OCI-LY1 (cell line): ENCODE measurements around the gene PACC1.
A peak's percentile ranks its signal among the peaks of the same experiment; 100 is the strongest.

Source experiments
- H2AFZ ChIP-seq: fragments of 200-600 bp; sonication (generic), shearing (Covaris generic); 2 replicates; pipeline ENCODE4 v1.6.0; 2014; ENCODE audit warnings: antibody characterized with exemption, mild to moderate bottlenecking, low read length
- H3F3A ChIP-seq: fragments of 200-600 bp; sonication (generic), shearing (Covaris generic); 2 replicates; pipeline ENCODE4 v1.6.0; 2014; ENCODE audit warnings: mild to moderate bottlenecking, antibody characterized with exemption, low read length, moderate library complexity; ENCODE audit not compliant: insufficient read depth
- H3K27ac ChIP-seq: fragments of 200-600 bp; sonication (generic); 2 replicates; pipeline ENCODE4 v1.5.1; 2014; ENCODE audit warnings: low read length, mixed run types, mild to moderate bottlenecking, low read depth; ENCODE audit not compliant: poor library complexity, severe bottlenecking
- H3K27me3 ChIP-seq: fragments of 200-600 bp; sonication (generic); 2 replicates; pipeline ENCODE4 v1.6.0; 2014; ENCODE audit warnings: antibody characterized with exemption, mild to moderate bottlenecking, low read length, moderate library complexity; ENCODE audit not compliant: insufficient read depth
- H3K36me3 ChIP-seq: fragments of 200-600 bp; sonication (generic); 2 replicates; pipeline ENCODE4 v1.6.1; 2014; ENCODE audit warnings: mild to moderate bottlenecking, antibody characterized with exemption, low read length, moderate library complexity, mixed read lengths; ENCODE audit not compliant: insufficient read depth
- H3K4me1 ChIP-seq: fragments of 200-600 bp; sonication (generic); 2 replicates; pipeline ENCODE4 v1.5.1; 2014; ENCODE audit warnings: mild to moderate bottlenecking, low read length, moderate library complexity; ENCODE audit not compliant: insufficient read depth, severe bottlenecking
- H3K4me2 ChIP-seq: fragments of 200-600 bp; sonication (generic), shearing (Covaris generic); 2 replicates; pipeline ENCODE4 v1.6.1; 2014; ENCODE audit warnings: low read length
- H3K4me3 ChIP-seq: fragments of 200-600 bp; sonication (generic); 2 replicates; pipeline ENCODE4 v1.5.1; 2014; ENCODE audit warnings: low read length, low read depth, mild to moderate bottlenecking, mixed read lengths; ENCODE audit not compliant: poor library complexity, severe bottlenecking
- H3K79me2 ChIP-seq: fragments of 200-600 bp; shearing (Covaris generic); 2 replicates; pipeline ENCODE4 v1.6.1; 2016; ENCODE audit warnings: mixed run types, low read length, mixed read lengths; ENCODE audit not compliant: insufficient read depth
- H3K9ac ChIP-seq: fragments of 200-600 bp; sonication (generic), shearing (Covaris generic); 2 replicates; pipeline ENCODE4 v1.6.1; 2014; ENCODE audit warnings: mild to moderate bottlenecking, low read length, mixed read lengths
- H3K9me2 ChIP-seq: fragments of 200-600 bp; sonication (generic), shearing (Covaris generic); 2 replicates; pipeline ENCODE4 v1.6.1; 2014; ENCODE audit warnings: low read depth, mild to moderate bottlenecking, low read length, mixed read lengths
- H3K9me3 ChIP-seq: fragments of 200-600 bp; shearing (Covaris generic); 2 replicates; pipeline ENCODE4 v1.6.1; 2014; ENCODE audit warnings: low read length, mixed read lengths
- H4K20me1 ChIP-seq: fragments of 200-600 bp; sonication (generic), shearing (Covaris generic); 2 replicates; pipeline ENCODE4 v1.6.0; 2016; ENCODE audit warnings: mild to moderate bottlenecking, low read length; ENCODE audit not compliant: insufficient read depth
- EZH2 ChIP-seq: fragments of 200-600 bp; sonication (generic), shearing (Covaris generic); IDR thresholded peaks from 2 replicates; pipeline ENCODE4 v1.8.0; 2017; ENCODE audit warnings: borderline replicate concordance, mixed run types, mild to moderate bottlenecking, antibody characterized with exemption, low read length, moderate library complexity, mixed read lengths
- TF ChIP-seq, protein P1 (sequence below): fragments of 200-600 bp; sonication (generic), shearing (Covaris generic); IDR thresholded peaks from 2 replicates; pipeline ENCODE4 v1.5.1; 2017; ENCODE audit warnings: mild to moderate bottlenecking, antibody characterized with exemption, low read length, moderate library complexity, mixed read lengths

Gene PACC1

GRCh38 chr1:212414328-212415106 is at the start of gene PACC1:
Gene PACC1 (minus strand): TSS chr1:212414886. CDS start chr1:212414757, 129 bp downstream.
- Histone ChIP-seq H2AFZ (peak within 1 kb of the TSS; percentile 30), H3F3A (no peaks in the 10 kb centered on the region), H3K4me3 (peak within 1 kb of the TSS; percentile 79), H3K9ac (peak within 1 kb of the TSS; percentile 80), H3K4me2 (peak within 1 kb of the TSS; percentile 93), H4K20me1 (no peaks in the 10 kb centered on the region), H3K27ac (peak within 1 kb of the TSS; percentile 40), H3K27me3 (no peaks in the 10 kb centered on the region), H3K36me3 (peaks cover 16% of the 10 kb centered on the region), H3K79me2 (no peaks in the 10 kb centered on the region), H3K9me3 (no peaks in the 10 kb centered on the region), H3K9me2 (no peaks in the 10 kb centered on the region), H3K4me1 (peaks cover 32% of the 10 kb centered on the region)
- no peak for TF ChIP-seq EZH2
- TF ChIP-seq, protein P1, sequence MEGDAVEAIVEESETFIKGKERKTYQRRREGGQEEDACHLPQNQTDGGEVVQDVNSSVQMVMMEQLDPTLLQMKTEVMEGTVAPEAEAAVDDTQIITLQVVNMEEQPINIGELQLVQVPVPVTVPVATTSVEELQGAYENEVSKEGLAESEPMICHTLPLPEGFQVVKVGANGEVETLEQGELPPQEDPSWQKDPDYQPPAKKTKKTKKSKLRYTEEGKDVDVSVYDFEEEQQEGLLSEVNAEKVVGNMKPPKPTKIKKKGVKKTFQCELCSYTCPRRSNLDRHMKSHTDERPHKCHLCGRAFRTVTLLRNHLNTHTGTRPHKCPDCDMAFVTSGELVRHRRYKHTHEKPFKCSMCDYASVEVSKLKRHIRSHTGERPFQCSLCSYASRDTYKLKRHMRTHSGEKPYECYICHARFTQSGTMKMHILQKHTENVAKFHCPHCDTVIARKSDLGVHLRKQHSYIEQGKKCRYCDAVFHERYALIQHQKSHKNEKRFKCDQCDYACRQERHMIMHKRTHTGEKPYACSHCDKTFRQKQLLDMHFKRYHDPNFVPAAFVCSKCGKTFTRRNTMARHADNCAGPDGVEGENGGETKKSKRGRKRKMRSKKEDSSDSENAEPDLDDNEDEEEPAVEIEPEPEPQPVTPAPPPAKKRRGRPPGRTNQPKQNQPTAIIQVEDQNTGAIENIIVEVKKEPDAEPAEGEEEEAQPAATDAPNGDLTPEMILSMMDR: no peak

DNA sequence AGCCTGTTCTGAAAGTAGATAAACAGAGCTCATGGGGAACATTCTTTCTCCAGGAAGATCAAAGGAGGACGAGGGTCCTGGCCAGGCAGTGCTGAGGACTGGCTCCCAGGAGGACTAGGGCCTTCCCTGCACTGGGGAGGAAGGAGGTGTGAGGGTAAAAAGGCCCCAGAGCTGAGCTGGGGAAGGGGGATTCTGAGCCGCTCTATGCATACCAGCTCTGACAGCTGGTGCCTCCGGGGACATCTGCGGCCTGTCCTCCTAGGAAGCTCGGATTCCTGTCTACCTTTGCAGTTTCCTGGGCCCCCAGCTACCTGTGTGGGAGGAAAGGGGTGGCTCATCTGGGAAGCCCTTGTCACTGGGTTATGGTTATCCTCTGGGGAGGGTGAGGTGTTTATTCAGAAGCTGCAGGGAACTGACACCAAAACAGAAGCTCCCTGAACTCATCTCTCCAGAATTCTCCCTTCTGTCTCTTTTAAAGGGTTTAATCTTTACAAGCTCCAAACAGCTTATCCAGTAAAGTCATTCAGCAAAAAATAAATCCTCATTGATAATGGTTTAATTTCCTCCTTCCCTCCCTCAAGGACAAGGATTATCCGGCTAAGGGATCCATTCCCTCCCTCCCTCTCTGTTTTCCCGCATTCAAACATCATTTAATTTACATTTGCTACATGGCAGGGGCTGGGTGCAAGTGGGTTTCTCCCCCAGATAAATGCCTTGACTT is 49.0 kb upstream of the PACC1 start:
- Histone ChIP-seq H3K27me3 (no peaks in the 10 kb centered on the region), H4K20me1 (no peaks in the 10 kb centered on the region), H3F3A (no peaks in the 10 kb centered on the region), H3K4me1 (no peaks in the 10 kb centered on the region), H3K36me3 (no peaks in the 10 kb centered on the region), H2AFZ (no peak overlapping the region), H3K9me2 (no peaks in the 10 kb centered on the region), H3K9ac (no peak overlapping the region), H3K4me2 (no peak overlapping the region), H3K9me3 (no peaks in the 10 kb centered on the region), H3K27ac (no peak overlapping the region), H3K79me2 (no peaks in the 10 kb centered on the region), H3K4me3 (no peak overlapping the region)
- TF ChIP-seq EZH2: no peak
- TF ChIP-seq, protein P1: no peak

- H3K36me3 ChIP-seq: no peaks in the 10 kb centered on the region
- H3K4me3 ChIP-seq: no peak overlapping the region
- H3K27me3 ChIP-seq: no peaks in the 10 kb centered on the region
- H3K9me2 ChIP-seq: no peaks in the 10 kb centered on the region
- no peak overlapping the region for H2AFZ ChIP-seq
- no peaks in the 10 kb centered on the region for H3F3A ChIP-seq
- no peak overlapping the region for H3K27ac ChIP-seq
- H3K4me2 ChIP-seq: no peak overlapping the region
- H3K79me2 ChIP-seq: no peaks in the 10 kb centered on the region
- 0 out of 2 replicates have a peak, but pooled peaks cover 2% of the 10 kb centered on the region for H3K9me3 ChIP-seq
- no peaks in the 10 kb centered on the region for H4K20me1 ChIP-seq
- TF ChIP-seq EZH2: no peak
- TF ChIP-seq, protein P1: no peak
- no peak overlapping the region for H3K9ac ChIP-seq
- H3K4me1 ChIP-seq: no peaks in the 10 kb centered on the region
Observed at GRCh38 chr1:212461916-212462660, 47.4 kb upstream of the PACC1 start.
